ENCODE results near the gene GLB1L3. TPM values are rescaled to one million over a fixed set of nuclear protein-coding genes. Genes with fewer than 3 reads are reported as not detected.

Gene GLB1L3
- total and polyA plus RNA-seq, 2 donors (not counting 3 experiments of a cell fraction or from before 2014, with no cell fraction given) = not detected

DNA sequence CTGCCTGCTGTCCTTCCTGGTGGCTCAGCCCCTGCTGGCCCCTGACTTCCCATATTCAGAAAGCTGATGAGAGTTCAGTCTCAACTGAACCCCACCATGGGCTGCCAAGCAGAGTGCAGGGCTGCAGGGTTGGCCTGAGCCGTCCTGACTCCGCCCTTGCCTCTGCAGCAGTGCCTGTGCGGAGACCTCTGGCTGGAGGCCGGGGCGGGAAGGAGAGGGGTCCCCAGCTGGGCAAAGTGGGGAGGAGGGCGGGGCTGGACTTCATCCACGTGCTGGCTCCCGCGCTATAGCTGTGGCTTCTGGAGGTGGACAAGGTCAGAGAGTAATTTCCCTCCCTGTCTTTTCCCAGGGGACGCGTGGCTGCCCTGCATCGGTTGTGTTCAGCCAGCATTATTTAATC lies 13.6 kb downstream of the GLB1L3 start:
- FAIRE-seq (no peak), DNase-seq (ENCODE audit: low read depth, low spot score) (no peak)
- ChIA-PET CTCF (no interaction called here), POLR2A (no interaction called here)
- TF ChIP-seq, protein P1, sequence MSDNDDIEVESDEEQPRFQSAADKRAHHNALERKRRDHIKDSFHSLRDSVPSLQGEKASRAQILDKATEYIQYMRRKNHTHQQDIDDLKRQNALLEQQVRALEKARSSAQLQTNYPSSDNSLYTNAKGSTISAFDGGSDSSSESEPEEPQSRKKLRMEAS (IDR thresholded peaks at IDR 0.05; ENCODE audit: insufficient read depth, insufficient read length) = no peak
- Histone ChIP-seq H3K9me1 (replicated peaks; ENCODE audit: control insufficient read depth, extremely low read depth, insufficient read depth, low read length) (no peaks in the 10 kb centered on the region), H3K4me2 (ENCODE audit: insufficient read depth, low read length) (no peak overlapping the region), H2AFZ (ENCODE audit: low read depth, low read length) (no peak overlapping the region), H3K4me3 (replicated peaks in 1 of 3; ENCODE audit: insufficient read depth in 1 of 3, low read depth in 1 of 3, low read length in 3 of 3) (no peak overlapping the region), H3K79me2 (ENCODE audit: control insufficient read depth, insufficient read depth, low read length) (no peaks in the 10 kb centered on the region), H3K27ac (ENCODE audit: insufficient read depth, low read depth, low read length) (no peak overlapping the region), H3K4me1 (ENCODE audit: control insufficient read depth, extremely low read depth, insufficient read depth, low read length) (no peaks in the 10 kb centered on the region), H4K20me1 (replicated peaks; ENCODE audit: control insufficient read depth, extremely low read depth, insufficient read depth, low read length) (no peaks in the 10 kb centered on the region), H3K9ac (replicated peaks; ENCODE audit: extremely low read depth, insufficient read depth, low read length) (no peak overlapping the region), H3K36me3 (ENCODE audit: control insufficient read depth in 2 of 2, extremely low read depth in 1 of 2, insufficient read depth in 2 of 2, low read length in 2 of 2) (no peaks in the 10 kb centered on the region), H3K27me3 (ENCODE audit: control insufficient read depth in 2 of 2, insufficient read depth in 2 of 2, low read length in 2 of 2) (no peaks in the 10 kb centered on the region), H3K9me3 (replicated peaks; ENCODE audit: control insufficient read depth, insufficient read depth, low read length) (no peaks in the 10 kb centered on the region)
- intact Hi-C loops (cut with micrococcal nuclease) (no loop called here), dilution Hi-C loops (cut with MboI; ENCODE audit: extremely low pct_ligation_motif_present, low sequenced_read_pairs) (no loop called here)
- no TSS peak for BruUV-seq (replicated peaks)

DNA sequence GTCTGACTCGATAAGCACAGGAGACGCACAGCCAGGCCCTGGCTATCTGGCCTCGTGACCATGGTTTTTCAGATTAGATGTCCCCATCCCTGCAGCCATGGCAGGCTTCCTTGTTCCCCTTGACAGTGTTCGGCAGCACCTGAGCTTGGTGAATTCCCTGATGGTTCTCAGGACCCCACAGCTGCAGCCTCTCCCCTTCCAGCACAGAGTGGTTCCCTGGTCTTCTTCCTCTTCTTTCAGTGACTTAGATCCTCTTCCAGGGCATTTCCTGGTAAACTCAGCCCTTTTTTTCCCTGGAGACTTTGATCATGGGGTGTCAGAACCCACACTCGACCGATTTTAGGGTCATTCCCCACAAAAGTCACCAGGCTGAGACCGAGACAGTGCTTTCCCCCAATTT lies 14.5 kb downstream of the GLB1L3 start:
- TF ChIP-seq JUN (IDR thresholded peaks at IDR 0.05; ENCODE audit: borderline replicate concordance, insufficient read depth, insufficient read length, low read depth) (no peak), GATA2 (IDR thresholded peaks at IDR 0.05; ENCODE audit: insufficient read depth, insufficient read length, low read depth, low read length) (no peak), EZH2 (IDR thresholded peaks at IDR 0.05; ENCODE audit: borderline replicate concordance, low read depth, low read length, severe bottlenecking) (no peak), POLR2AphosphoS5 (IDR thresholded peaks at IDR 0.05; ENCODE audit: insufficient read depth, low read depth, low read length) (no peak), FOS (IDR thresholded peaks at IDR 0.05; ENCODE audit: borderline replicate concordance, insufficient read depth, low read length) (no peak), MYC (IDR thresholded peaks at IDR 0.05; ENCODE audit: low read depth, low read length) (no peak), POLR2A (IDR thresholded peaks at IDR 0.05; ENCODE audit: low read depth, low read length) (no peak)
- TF ChIP-seq, protein P1 (IDR thresholded peaks at IDR 0.05; ENCODE audit: insufficient read depth, insufficient read length) = no peak
- TF ChIP-seq, protein P2, sequence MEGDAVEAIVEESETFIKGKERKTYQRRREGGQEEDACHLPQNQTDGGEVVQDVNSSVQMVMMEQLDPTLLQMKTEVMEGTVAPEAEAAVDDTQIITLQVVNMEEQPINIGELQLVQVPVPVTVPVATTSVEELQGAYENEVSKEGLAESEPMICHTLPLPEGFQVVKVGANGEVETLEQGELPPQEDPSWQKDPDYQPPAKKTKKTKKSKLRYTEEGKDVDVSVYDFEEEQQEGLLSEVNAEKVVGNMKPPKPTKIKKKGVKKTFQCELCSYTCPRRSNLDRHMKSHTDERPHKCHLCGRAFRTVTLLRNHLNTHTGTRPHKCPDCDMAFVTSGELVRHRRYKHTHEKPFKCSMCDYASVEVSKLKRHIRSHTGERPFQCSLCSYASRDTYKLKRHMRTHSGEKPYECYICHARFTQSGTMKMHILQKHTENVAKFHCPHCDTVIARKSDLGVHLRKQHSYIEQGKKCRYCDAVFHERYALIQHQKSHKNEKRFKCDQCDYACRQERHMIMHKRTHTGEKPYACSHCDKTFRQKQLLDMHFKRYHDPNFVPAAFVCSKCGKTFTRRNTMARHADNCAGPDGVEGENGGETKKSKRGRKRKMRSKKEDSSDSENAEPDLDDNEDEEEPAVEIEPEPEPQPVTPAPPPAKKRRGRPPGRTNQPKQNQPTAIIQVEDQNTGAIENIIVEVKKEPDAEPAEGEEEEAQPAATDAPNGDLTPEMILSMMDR (IDR thresholded peaks at IDR 0.05; ENCODE audit: extremely low read depth in 1 of 2, insufficient read depth in 1 of 2, low read depth in 1 of 2, low read length in 2 of 2) = no peak
- no peaks in the 10 kb centered on the region for H3K79me2 ChIP-seq (ENCODE audit: control insufficient read depth, insufficient read depth, low read length)
- no peak overlapping the region for H3K4me2 ChIP-seq (ENCODE audit: insufficient read depth, low read length)
- H3K9me3 ChIP-seq (replicated peaks; ENCODE audit: control insufficient read depth, insufficient read depth, low read length) = no peaks in the 10 kb centered on the region
- no peak for FAIRE-seq
- no TSS peak for BruUV-seq (replicated peaks)
- H2AFZ ChIP-seq (ENCODE audit: low read depth, low read length) = no peak overlapping the region
- H3K36me3 ChIP-seq (ENCODE audit: control insufficient read depth in 2 of 2, extremely low read depth in 1 of 2, insufficient read depth in 2 of 2, low read length in 2 of 2) = no peaks in the 10 kb centered on the region
- H3K4me1 ChIP-seq (ENCODE audit: control insufficient read depth, extremely low read depth, insufficient read depth, low read length) = no peaks in the 10 kb centered on the region
- no peaks in the 10 kb centered on the region for H3K9me1 ChIP-seq (replicated peaks; ENCODE audit: control insufficient read depth, extremely low read depth, insufficient read depth, low read length)
- no peak overlapping the region for H3K27ac ChIP-seq (ENCODE audit: insufficient read depth, low read depth, low read length)
- H3K4me3 ChIP-seq (replicated peaks in 1 of 3; ENCODE audit: insufficient read depth in 1 of 3, low read depth in 1 of 3, low read length in 3 of 3) = no peak overlapping the region
- CTCF ChIA-PET = no interaction called here
- DNase-seq (ENCODE audit: low read depth, low spot score) = no peak
- no peaks in the 10 kb centered on the region for H3K27me3 ChIP-seq (ENCODE audit: control insufficient read depth in 2 of 2, insufficient read depth in 2 of 2, low read length in 2 of 2)
- dilution Hi-C loops (cut with MboI; ENCODE audit: extremely low pct_ligation_motif_present, low sequenced_read_pairs) = no loop called here
- intact Hi-C loops (cut with micrococcal nuclease) = no loop called here
- H3K9ac ChIP-seq (replicated peaks; ENCODE audit: extremely low read depth, insufficient read depth, low read length) = no peak overlapping the region
- POLR2A ChIA-PET = no interaction called here
- H4K20me1 ChIP-seq (replicated peaks; ENCODE audit: control insufficient read depth, extremely low read depth, insufficient read depth, low read length) = no peaks in the 10 kb centered on the region
